SK-N-SH (cell line): ENCODE measurements around the gene ERC2.

Experiments used
- CTCF ChIP-seq: fragments of 200-600 bp; sonication (generic); IDR thresholded peaks from 2 replicates; pipeline ENCODE4 v1.6.1; 2017; ENCODE audit warnings: antibody characterized with exemption, mild to moderate bottlenecking, moderate library complexity
- ELF1 ChIP-seq: IDR thresholded peaks from 2 replicates; pipeline ENCODE4 v1.4.0; 2012
- EZH2phosphoT487 ChIP-seq: fragments of 200-600 bp; sonication (generic); IDR thresholded peaks from 2 replicates; pipeline ENCODE4 v1.6.1; 2017; ENCODE audit warnings: low read depth, mixed run types, mild to moderate bottlenecking, antibody characterized with exemption, moderate library complexity, borderline replicate concordance
- FOSL2 ChIP-seq: IDR thresholded peaks from 2 replicates; pipeline ENCODE4 v1.4.0; 2012; ENCODE audit warnings: low read depth, mild to moderate bottlenecking, moderate library complexity, borderline replicate concordance
- GATA2 ChIP-seq: sonication (generic); formaldehyde crosslinking; IDR thresholded peaks from 2 replicates; pipeline ENCODE4 v1.5.0; 2020; ENCODE audit warnings: mild to moderate bottlenecking, missing genetic modification reagents
- TAF1 ChIP-seq: IDR thresholded peaks from 2 replicates; pipeline ENCODE4 v1.6.1; 2012; ENCODE audit warnings: low read depth, mild to moderate bottlenecking, low read length, moderate library complexity, borderline replicate concordance
- TEAD4 ChIP-seq: IDR thresholded peaks from 2 replicates; pipeline ENCODE4 v1.4.0; 2012; ENCODE audit warnings: mild to moderate bottlenecking, borderline replicate concordance; ENCODE audit not compliant: insufficient read depth
- TF ChIP-seq, protein P1 (sequence below): IDR thresholded peaks from 2 replicates; pipeline ENCODE4; 2012
- TF ChIP-seq, protein P2 (sequence below): fragments of 150-350 bp; IDR thresholded peaks from 2 replicates; pipeline ENCODE4 v1.6.1; 2017; ENCODE audit warnings: antibody characterized with exemption, low read length, low read depth, borderline replicate concordance

DNA sequence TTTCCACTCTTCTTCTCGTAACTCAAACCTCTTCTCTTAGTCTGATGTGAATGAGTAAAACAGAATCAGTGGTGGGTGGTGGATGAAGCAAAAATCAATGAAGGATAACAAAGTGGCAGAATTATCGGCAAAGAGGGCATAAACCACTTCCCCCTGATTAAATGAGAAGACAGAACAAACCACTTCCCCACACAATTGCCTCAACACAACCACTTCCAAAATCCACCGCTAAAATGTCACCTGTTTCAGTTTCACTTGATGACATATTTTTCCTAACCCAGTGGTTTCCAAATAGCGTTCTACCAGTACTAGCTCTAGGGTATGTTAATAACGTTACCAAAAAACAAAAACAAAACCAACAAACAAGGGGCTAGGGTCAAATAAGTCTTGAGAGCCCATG, 502.5 kb downstream of the ERC2 start:
- no peak for TF ChIP-seq TAF1
- no peak for TF ChIP-seq CTCF
- no peak for TF ChIP-seq EZH2phosphoT487
- TF ChIP-seq, protein P1, sequence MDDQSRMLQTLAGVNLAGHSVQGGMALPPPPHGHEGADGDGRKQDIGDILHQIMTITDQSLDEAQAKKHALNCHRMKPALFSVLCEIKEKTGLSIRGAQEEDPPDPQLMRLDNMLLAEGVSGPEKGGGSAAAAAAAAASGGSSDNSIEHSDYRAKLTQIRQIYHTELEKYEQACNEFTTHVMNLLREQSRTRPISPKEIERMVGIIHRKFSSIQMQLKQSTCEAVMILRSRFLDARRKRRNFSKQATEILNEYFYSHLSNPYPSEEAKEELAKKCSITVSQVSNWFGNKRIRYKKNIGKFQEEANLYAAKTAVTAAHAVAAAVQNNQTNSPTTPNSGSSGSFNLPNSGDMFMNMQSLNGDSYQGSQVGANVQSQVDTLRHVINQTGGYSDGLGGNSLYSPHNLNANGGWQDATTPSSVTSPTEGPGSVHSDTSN, result no peak
- no peak for TF ChIP-seq FOSL2
- no peak for TF ChIP-seq ELF1
- TF ChIP-seq GATA2 (CRISPR knock-in tag), result no peak
- TF ChIP-seq, protein P2, sequence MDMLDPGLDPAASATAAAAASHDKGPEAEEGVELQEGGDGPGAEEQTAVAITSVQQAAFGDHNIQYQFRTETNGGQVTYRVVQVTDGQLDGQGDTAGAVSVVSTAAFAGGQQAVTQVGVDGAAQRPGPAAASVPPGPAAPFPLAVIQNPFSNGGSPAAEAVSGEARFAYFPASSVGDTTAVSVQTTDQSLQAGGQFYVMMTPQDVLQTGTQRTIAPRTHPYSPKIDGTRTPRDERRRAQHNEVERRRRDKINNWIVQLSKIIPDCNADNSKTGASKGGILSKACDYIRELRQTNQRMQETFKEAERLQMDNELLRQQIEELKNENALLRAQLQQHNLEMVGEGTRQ, result no peak
- TF ChIP-seq TEAD4, result no peak
